ENCODE results near the gene COPZ1. TPM values are rescaled to one million over a fixed set of nuclear protein-coding genes. Genes with fewer than 3 reads are reported as not detected.

The COPZ1 gene
- total and polyA plus RNA-seq, 9 of the 15 experiments (the other 6 are each of a cell fraction or from before 2014, with no cell fraction given), result 137 to 487 (median 233) TPM

DNA sequence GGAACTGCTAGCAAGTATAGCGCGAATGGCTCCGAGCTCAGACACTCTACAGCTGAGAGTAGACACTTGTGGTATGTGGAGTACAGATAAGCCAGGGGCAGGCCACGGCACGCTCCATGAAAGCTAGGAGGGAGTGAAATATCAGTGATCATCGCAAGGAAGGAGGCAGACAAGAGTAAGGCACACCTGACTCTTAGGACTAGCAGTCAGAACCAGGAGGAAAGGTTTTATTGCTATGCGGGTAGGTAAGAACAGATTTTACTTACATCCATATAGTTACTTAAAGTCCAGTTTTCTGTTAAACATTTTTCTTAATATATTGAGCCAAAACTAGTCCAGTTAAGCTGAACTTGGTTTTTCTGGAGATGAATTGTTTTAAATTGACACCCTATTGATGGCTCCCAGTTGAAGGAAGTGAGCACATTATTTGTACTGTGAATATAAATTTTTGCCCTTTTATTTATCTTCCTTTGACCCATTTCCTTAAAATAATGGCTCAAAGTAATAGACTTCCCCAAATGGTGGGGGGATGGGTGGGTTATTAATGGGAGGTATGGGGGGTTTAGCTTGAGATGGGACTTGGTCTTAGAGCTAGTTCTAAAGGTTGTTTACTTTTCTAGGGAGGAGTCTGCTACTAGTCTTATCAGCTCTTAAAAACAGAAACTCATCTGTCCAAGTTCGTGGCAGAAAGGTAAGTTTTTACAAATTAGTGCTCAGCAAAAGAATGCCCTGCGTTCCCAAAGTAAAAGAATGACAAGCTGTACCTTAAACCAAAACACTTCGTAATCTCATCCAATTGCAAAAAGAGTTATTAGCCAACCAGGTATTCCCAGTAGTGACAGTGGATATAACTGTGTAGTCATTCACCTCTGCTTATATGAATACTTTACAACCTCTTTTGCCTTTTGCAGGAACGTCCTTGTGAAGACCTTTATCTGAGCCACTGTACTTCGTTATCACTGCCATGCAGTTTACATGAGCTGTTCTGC lies 38.6 kb upstream of the COPZ1 start (continued):
- no peak for TF ChIP-seq ZBTB49 (CRISPR knock-in tag; IDR thresholded peaks at IDR 0.05; ENCODE audit: borderline replicate concordance)
- peak; percentile 89; the same call in 1 of the 2 replicates for TF ChIP-seq ZBED1 (IDR thresholded peaks at IDR 0.05)
- no peak for TF ChIP-seq PHF20 (IDR thresholded peaks at IDR 0.05; ENCODE audit: partially characterized antibody)
- peak; percentile 38 to 65; a peak in 2 of 4 replicates for TF ChIP-seq MNT (conservative IDR thresholded peaks at IDR 0.05)
- no peak for TF ChIP-seq MAFF (IDR thresholded peaks at IDR 0.05; ENCODE audit: low read length)
- TF ChIP-seq, protein P1, sequence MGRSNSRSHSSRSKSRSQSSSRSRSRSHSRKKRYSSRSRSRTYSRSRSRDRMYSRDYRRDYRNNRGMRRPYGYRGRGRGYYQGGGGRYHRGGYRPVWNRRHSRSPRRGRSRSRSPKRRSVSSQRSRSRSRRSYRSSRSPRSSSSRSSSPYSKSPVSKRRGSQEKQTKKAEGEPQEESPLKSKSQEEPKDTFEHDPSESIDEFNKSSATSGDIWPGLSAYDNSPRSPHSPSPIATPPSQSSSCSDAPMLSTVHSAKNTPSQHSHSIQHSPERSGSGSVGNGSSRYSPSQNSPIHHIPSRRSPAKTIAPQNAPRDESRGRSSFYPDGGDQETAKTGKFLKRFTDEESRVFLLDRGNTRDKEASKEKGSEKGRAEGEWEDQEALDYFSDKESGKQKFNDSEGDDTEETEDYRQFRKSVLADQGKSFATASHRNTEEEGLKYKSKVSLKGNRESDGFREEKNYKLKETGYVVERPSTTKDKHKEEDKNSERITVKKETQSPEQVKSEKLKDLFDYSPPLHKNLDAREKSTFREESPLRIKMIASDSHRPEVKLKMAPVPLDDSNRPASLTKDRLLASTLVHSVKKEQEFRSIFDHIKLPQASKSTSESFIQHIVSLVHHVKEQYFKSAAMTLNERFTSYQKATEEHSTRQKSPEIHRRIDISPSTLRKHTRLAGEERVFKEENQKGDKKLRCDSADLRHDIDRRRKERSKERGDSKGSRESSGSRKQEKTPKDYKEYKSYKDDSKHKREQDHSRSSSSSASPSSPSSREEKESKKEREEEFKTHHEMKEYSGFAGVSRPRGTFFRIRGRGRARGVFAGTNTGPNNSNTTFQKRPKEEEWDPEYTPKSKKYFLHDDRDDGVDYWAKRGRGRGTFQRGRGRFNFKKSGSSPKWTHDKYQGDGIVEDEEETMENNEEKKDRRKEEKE (IDR thresholded peaks at IDR 0.05; ENCODE audit: borderline replicate concordance in 1 of 2, control insufficient read depth in 1 of 2, low read depth in 2 of 2, low read length in 1 of 2), result peak; percentile 7 to 32; a peak in 2 of 4 replicates
- TF ChIP-seq SRSF3 (IDR thresholded peaks at IDR 0.05; ENCODE audit: insufficient read depth, low read length), result no peak
- peak; percentile 55; the same call in 1 of the 2 replicates for TF ChIP-seq EP300 (IDR thresholded peaks at IDR 0.05; ENCODE audit: low read length)
- TF ChIP-seq LCOR (CRISPR knock-in tag; IDR thresholded peaks at IDR 0.05), result no peak
- peak; percentile 31; the same call in 1 of the 2 replicates for TF ChIP-seq ETV5 (CRISPR knock-in tag; IDR thresholded peaks at IDR 0.05; ENCODE audit: low read depth)
- TF ChIP-seq, protein P2, sequence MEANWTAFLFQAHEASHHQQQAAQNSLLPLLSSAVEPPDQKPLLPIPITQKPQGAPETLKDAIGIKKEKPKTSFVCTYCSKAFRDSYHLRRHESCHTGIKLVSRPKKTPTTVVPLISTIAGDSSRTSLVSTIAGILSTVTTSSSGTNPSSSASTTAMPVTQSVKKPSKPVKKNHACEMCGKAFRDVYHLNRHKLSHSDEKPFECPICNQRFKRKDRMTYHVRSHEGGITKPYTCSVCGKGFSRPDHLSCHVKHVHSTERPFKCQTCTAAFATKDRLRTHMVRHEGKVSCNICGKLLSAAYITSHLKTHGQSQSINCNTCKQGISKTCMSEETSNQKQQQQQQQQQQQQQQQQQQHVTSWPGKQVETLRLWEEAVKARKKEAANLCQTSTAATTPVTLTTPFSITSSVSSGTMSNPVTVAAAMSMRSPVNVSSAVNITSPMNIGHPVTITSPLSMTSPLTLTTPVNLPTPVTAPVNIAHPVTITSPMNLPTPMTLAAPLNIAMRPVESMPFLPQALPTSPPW (CRISPR knock-in tag; IDR thresholded peaks at IDR 0.05), result peak; percentile 11; the same call in 1 of the 2 replicates
- peak; percentile 60; the same call in 1 of the 2 replicates for TF ChIP-seq POLR2G (IDR thresholded peaks at IDR 0.05; ENCODE audit: low read depth, low read length)
- TF ChIP-seq ZNF79 (CRISPR knock-in tag; IDR thresholded peaks at IDR 0.05; ENCODE audit: low read depth), result no peak
- no peak; the same call in 1 of the 2 replicates for TF ChIP-seq ZBTB17 (CRISPR knock-in tag; IDR thresholded peaks at IDR 0.05)
- TF ChIP-seq ZNF143 (CRISPR knock-in tag; IDR thresholded peaks at IDR 0.05), result no peak
- no peak for TF ChIP-seq IRF2 (CRISPR knock-in tag; IDR thresholded peaks at IDR 0.05)
- no peak for TF ChIP-seq SREBF1 (IDR thresholded peaks at IDR 0.05; ENCODE audit: borderline replicate concordance, low read depth, low read length)
